Dermis blood vessel endothelial cell (primary cell): Measurements from ENCODE around the gene WDR93. TPM values are rescaled to one million over a fixed set of nuclear protein-coding genes. Genes with fewer than 3 reads are reported as not detected.

Experiments
- DNase-seq: peaks from one replicate; pipeline ENCODE4 v3.0.0; 2010
- total RNA-seq: library from RNA; depleted of rRNA; stranded (reverse); fragments of >200 nt; gene quantifications from 2 replicates; pipeline ENCODE4 v1.2.3, GENCODE V29; 2014

Gene WDR93
- total RNA-seq, 1 donor from 2014 or later: not detected

DNA sequence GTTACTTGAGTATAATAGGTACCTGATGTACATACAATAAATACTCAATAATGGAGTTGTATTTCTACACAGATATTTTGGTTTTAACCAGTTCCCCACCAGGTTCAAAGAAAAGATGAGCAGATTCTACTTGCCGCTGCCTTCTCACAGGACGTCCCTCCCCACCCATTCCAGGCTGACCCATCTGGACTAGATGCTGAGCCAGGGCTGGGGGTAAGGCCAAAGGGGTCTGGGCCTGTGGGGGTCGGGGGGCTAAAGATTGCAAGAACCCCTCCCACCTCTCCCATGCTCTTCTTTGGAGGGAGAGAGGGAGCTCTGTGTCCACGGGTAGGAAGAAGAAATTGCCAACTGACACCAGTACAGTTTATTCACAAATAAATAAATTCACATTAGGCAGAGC is 58.9 kb downstream of the WDR93 start:
- no peak for DNase-seq

DNA sequence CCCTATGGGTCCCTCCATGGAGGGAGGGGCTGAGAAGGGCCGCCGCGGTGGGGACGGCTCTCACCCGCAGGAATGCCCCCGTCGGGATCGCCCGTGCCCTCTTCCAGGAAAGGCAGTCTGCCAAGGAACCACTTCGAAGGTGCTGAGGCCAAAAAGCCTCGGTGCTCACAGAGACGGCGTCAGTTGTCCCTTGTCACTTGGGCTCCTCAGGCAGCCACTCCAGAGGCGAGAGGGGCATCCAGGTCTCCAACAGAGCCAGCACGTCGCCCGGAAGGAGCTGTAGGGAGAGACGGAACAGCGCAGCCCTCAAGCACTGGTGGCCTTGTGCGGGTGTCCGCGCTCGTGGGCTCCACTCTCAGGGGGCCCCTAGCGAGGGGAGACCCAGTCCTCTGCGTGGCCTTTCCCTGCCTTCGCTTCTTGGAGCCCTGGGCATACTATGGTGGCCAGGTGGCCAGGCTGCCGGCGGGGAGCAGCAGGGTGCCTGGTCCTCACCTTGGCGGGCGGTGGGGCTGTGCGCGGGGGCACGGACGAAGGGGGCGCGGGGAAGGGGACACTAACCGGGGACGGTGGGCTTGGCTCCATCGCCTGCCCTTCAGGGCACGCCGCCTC is 59.4 kb downstream of the WDR93 start:
- no peak for DNase-seq

- DNase-seq: peak; percentile 95
Observed at GRCh38 chr15:89750560-89751542, 60.2 kb downstream of the WDR93 start, which contains the start of gene MESP1. TSS of gene MESP1 (minus strand) at chr15:89751249. CDS start at chr15:89751231, 18 bp downstream.

- DNase-seq: no peak
Observed at GRCh38 chr15:89751748-89752147, 61.1 kb downstream of the WDR93 start.

GRCh38 chr15:89753855-89754254 is 63.2 kb downstream of the WDR93 start:
- no peak for DNase-seq

GRCh38 chr15:89754361-89755154 is 63.9 kb downstream of the WDR93 start:
- DNase-seq: no peak

DNA sequence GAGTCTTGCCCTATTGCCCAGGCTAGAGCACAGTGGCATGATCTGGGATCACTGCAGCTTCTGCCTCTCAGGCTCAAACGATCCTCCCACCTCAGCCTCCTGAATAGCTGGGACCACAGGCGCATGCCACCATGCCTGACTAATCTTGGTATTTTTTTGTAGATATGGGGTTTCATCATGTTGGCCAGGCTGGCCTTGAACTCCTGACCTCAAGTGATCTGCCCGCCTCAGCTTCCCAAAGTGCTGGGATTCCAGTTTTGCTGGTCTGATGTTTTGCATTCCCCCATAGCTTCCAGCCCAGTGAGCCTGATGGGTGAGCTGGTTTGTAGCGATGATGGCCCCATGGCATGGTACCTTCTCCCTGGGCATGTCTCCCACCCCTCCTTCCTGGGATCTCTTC is 65.1 kb downstream of the WDR93 start:
- DNase-seq: no peak

- DNase-seq: no peak
Observed at GRCh38 chr15:89756897-89757296, 66.3 kb downstream of the WDR93 start.

GRCh38 chr15:89758283-89758682 is 67.7 kb downstream of the WDR93 start:
- DNase-seq: no peak

DNA sequence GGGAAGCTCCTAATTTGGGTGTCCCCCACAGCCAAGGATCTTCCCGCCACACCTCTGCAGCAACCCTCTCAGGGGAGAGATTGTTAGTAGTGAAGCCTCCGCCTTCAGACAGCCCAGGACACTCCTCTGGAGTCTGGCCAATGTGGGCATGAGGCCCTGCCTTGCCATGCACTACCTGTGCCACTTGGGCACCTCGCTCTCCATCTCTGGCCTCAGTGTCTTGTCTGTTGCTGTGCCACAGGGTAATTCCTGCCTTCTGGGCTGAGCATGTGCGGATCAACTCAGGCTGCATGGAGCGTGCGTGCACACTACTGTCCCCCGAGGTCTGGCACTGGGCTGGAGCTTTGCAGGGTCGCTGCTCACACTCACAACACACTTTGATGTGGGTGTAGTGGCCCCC is 68.4 kb downstream of the WDR93 start:
- no peak for DNase-seq

DNA sequence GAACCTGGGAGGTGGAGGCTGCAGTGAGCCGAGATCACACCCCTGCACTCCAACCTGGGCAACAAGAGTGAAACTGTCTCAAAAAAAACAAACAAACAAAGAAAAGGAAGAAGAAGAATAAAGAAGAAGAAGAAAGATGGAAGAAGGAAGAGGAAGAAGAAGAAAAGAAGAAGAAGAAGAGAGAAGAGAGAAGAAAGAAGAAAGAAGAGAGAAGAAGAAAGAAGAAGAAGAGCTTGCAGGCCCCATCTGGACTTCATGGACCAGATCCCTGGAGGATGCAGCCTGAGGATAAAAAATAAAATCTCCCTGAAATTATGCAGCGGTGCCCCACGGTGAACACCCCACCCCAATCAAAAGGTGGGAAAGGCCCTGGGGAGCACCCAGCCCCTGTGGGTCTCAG is 69.2 kb downstream of the WDR93 start:
- no peak for DNase-seq

- DNase-seq: peak; percentile 86
Observed at GRCh38 chr15:89760303-89761008, 69.8 kb downstream of the WDR93 start.

- no peak for DNase-seq
Observed at GRCh38 chr15:89761009-89761831, 70.6 kb downstream of the WDR93 start.

GRCh38 chr15:89761929-89762328 is 71.3 kb downstream of the WDR93 start:
- no peak for DNase-seq

GRCh38 chr15:89765694-89766093 is 75.1 kb downstream of the WDR93 start:
- DNase-seq: no peak

DNA sequence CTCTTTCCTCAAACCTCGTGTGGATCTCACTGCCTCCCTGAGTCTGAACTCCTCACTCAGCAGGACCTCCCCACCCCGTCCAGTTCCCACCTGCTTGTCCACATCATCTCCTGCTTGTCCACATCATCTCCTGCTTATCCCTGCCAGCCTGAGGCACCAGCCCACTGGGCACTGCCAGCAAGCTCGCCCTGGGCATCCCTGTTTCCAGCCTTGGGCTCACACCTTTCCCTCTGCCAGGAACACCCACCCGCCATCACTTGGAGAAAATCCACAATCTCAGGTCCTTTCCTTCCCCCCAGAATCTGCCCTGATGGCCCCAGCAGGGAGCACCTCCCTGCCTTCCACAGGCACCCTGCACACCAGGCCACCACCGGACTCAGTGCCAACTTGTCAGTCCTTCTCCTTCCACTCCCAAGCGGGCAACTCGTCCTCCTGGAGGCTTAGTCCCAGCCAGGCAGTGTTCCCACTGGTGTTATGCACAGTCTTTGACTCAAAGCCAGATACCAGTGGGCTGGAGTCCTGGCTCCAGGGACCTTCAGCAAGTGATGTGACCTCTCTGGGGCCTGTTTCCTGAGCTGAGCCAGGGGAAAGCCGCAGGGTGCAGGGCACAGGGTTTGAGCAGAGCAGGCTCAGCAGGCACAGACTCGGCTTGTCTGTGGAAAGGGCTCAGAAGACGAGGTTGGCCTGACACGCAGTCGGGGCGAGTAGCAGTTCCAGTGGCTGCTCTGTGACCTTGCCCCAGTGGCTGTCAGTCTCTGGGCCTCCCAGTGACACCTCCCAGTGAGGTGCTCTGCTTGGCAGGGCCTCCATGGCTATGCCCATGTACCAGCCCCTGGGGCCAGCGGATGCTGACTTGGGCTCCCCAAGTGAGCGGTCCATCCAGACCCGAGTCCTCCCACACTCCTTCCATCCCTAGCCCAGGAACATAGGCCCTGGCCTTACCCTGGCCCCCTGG is 76.0 kb downstream of the WDR93 start:
- DNase-seq: no peak

- no peak for DNase-seq
Observed at GRCh38 chr15:89767411-89767915, 76.9 kb downstream of the WDR93 start.

DNA sequence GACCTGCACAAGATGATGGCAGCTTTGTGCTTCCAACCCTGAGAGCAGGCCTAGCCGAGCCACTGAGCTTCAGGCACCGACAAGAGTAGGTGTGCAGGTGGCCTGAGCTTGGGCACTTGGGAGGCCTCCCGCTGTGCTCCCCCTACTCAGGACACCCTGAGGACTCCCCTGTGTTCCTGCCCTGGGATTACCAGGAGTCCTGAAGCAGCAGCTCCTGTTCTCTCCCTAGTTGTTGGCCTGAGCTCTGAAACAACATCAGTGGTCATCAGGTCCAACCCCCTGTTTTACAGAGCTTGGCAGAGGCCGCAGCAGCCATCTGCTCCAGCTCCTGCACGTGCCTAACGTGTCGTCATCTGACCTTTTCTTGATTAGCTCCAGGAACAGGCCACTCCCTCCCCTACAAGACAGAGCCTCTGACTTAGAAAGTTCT is 77.5 kb downstream of the WDR93 start:
- no peak for DNase-seq

DNA sequence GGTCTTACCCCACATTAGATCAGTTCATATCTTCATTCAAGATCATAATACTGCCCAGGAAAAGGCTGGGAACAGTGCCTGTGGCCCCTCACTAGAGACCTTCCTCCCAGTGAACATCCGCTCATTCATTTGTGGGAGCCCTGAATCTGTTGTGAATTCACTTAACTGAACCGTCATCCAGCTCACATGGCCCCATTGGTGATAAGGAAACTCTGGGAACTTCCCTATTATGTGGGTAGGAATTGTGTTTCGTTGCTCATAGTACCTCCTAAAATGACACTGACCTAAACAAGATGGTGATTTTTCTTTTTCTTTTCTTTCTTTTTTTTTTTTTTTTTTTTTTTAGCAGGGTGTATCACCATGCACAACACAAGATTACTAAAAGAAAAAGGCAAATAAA is 78.8 kb downstream of the WDR93 start:
- peak; percentile 44 for DNase-seq

DNA sequence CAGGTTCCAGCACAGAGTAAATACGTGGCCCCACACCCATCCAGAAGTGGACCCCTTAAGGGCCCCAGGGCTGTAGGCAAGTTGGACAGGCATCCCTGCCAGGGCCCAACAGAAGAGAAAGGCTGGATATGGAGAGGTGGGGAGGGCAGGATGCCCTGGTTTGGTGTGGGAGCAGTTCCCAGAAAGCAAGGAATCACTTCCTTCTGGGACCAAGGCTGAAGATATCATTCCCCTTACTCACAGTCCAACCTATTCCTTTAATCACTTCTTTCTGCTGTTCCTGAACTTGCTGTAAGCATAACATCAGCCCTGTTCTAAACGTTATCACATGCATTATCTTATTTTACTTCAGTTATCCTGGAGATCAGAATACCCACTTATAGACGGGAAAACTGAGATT is 79.4 kb downstream of the WDR93 start:
- DNase-seq: peak; percentile 67
